VCaP (cell line): Measurements from ENCODE around the gene PNMA8C.
A peak's percentile ranks its signal among the peaks of the same experiment; 100 is the strongest.

Experiments used
- H3K27ac ChIP-seq: fragments of 450-650 bp; 2 replicates; pipeline ENCODE4 v1.5.1; 2017
- CTCF ChIP-seq: fragments of 450-650 bp; conservative IDR thresholded peaks from 2 replicates; pipeline ENCODE4 v1.5.1; 2017; ENCODE audit warnings: mild to moderate bottlenecking, moderate library complexity

PNMA8C gene

DNA sequence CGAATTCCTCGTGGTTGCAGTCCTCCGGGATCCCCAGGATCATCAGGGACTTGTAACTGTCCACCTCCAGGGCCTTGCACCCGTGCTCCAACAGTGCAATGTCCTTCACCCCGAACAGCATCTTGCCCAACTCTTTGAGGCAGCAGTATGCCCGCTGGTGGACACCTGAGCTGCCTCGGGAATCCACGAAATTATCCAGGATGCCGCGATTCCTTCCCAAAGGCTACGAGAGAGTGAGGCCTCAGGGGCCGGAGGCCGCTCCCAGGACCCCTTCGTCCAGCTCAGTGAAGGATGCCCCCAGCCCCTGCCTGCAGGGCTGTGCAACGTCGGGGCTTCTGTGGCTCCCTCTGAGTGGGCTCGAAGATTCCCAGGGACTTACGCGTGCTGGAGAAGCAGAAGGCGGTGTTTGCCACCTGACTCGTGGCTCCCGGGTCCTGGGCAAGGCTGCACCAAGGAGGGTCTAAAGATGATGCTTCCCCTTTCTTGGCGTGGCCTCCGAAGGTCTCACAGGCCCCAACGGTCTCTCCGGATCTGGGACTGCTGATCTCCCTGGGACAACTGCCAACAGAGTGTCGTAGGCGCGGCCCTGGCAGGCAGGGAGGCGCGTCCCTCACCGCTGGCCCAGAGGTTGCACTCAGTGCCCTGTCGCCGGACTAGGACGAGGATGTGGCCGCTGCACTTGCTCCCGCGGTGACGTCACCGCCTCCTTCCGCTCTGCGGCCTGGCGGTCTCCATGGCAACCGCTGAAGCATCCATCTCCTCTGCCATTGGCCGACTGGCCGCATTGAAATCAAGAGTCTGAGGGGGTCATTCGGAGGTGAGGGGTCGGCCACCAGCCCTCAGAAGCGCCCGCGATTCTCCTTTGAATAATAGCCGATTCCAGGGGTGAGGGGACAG, at the start of gene PNMA8C:
PNMA8C (minus strand) TSS at position 698 of the 897 bp plus-strand sequence; CDS start at position 121, 577 bp downstream.
- TF ChIP-seq CTCF = no peak
- H3K27ac ChIP-seq = no peak within 1 kb of the TSS

DNA sequence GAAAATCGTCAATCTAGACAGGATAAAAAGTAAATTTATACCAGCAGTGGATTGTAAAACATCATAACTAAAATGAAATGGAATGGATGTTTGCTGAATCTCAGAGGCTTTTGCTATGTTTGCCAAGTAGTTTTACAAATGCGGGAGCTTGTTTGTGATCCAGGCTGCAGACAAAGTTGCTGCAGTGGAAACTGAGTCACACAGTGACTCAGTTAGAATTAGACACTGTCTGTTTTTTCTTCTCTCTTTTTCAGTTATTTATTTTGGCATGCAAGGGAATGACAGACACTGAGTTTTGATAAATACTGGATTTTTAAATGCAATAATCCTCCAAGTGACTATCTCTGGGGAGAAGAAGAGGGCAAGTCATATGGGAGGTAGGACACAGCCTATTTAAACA, 47.2 kb upstream of the PNMA8C start:
- TF ChIP-seq CTCF = no peak
- no peak overlapping the region for H3K27ac ChIP-seq

- H3K27ac ChIP-seq = no peak overlapping the region
These were observed 45.5 kb upstream of the PNMA8C start for GRCh38 chr19:46474211-46474610.

GRCh38 chr19:46472592-46472991, 43.9 kb upstream of the PNMA8C start:
- no peak for TF ChIP-seq CTCF
- no peak overlapping the region for H3K27ac ChIP-seq

More at GRCh38 chr19:46474211-46474610, 45.5 kb upstream of the PNMA8C start:
- TF ChIP-seq CTCF = no peak

DNA sequence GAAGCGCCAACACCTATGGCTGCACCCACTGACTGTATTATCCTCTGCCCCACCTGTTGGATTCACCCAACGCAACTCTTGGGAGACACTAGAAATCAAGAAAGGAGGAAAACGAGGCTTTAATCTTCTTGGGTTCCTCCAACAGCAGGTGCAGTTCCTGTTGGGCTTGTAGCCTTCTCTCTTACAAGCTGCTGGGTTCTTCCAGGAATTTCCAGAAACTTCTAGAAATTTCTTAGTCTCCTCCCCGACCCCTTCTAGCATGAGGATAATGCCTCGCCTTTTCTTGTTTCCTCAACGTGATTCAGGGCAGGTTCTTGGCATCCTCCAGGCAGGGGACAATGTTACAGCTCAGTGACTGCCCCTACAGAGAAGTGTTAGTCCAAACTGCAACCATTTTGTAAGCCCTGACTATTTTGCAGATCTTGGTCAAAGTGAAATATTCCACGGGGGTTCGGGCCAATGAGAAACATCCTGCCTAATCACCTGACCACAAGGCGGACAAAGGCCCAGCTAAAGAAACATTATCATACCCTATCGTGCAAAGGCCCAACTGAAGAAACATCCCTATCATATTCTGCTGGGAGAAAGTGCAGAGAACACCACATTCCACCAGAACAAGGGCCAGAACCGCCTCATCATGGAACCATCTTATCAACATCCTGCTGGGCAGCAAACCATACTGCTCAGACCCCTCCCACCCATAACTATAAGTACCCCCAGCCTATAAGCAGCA, 43.2 kb upstream of the PNMA8C start:
- TF ChIP-seq CTCF = no peak
- peak overlapping the region; percentile 58; the same call in 1 of the 2 replicates for H3K27ac ChIP-seq

DNA sequence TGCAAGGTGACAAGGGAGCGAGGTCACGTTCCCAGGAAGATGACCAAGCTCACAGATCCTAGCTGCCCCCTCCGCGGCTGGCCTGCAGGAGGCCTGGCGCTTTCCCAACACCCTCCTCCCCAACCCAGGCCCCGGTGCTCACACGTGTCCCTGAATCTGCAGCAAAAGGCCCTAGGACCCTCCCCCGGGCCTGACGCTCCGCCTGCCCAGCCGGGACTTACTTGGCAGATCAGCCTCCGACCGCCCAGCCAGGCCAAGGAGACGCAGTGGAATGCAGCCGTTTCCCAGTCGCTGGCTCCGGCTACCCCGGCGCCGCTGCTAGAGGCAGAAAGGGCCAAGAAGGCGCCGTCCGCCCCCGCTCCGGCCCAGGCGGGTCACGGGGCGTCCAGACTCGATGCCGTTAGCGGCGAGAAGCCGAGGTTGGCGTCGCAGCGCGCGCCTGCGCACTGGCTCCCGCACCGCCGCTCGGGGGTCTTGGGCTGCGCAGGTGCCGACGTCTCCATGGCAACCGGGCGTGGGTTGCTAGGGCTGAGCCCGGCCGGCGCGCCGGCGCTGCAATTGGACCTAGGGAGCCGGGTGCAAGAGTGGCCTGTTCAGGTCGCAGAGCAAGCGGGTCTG, 42.5 kb upstream of the PNMA8C start, which contains the start of gene PNMA8A:
PNMA8A (minus strand) TSS at position 448 of the 618 bp plus-strand sequence. CDS start 528 bp downstream, outside the sequence.
- H3K27ac ChIP-seq = peak within 1 kb of the TSS; percentile 58; the same call in 1 of the 2 replicates
- no peak for TF ChIP-seq CTCF

- no peak overlapping the region for H3K27ac ChIP-seq
- no peak for TF ChIP-seq CTCF
These were observed 41.6 kb upstream of the PNMA8C start for GRCh38 chr19:46470376-46470775.
